Stimulated activated naive B cell treated with anti-CD40 and anti-IgM and Interleukin-4, amounts not matched to agents 10 μg/mL and 1 μg/mL and 100 μg/mL, for 72 hours (primary cell): ENCODE results near the gene FSTL3.
"Not testable (repeated sequence)": the region's sequence is repeated elsewhere in the genome, so short reads cannot be mapped to it uniquely, and the experiment has no call there.

Experiments used
- ATAC-seq, 2 donors: fragments of 150-1000 bp; cut with Tn5 transposase; replicated peaks; 2 replicates each; pipeline ENCODE4 v1.10.0; 2021; ENCODE audit warnings: moderate library complexity in 1 of 2
- DNase-seq: peaks from one replicate; pipeline ENCODE4 v3.0.0; 2021
- H3K27ac Mint-ChIP-seq: one replicate; pipeline ENCODE4 v1.8.0; 2022; ENCODE audit warnings: mild to moderate bottlenecking, mixed read lengths
- H3K27me3 Mint-ChIP-seq, 2 donors: one replicate each; pipeline ENCODE4 v1.8.0; 2022; ENCODE audit warnings: mixed read lengths in 2 of 2
- H3K36me3 Mint-ChIP-seq, 2 donors: one replicate each; pipeline ENCODE4 v1.8.0; 2022; ENCODE audit warnings: mixed read lengths in 2 of 2, mild to moderate bottlenecking in 1 of 2
- H3K4me1 Mint-ChIP-seq, 2 donors: one replicate each; pipeline ENCODE4 v1.8.0; 2022; ENCODE audit warnings: mixed read lengths in 2 of 2, mild to moderate bottlenecking in 1 of 2
- H3K4me3 Mint-ChIP-seq, 2 donors: one replicate each; pipeline ENCODE4 v1.8.0; 2022; ENCODE audit warnings: mild to moderate bottlenecking in 2 of 2, mixed read lengths in 2 of 2, moderate library complexity in 1 of 2
- H3K9me3 Mint-ChIP-seq, 2 donors: one replicate each; pipeline ENCODE4 v1.8.0; 2022; ENCODE audit warnings: mixed read lengths in 2 of 2, mild to moderate bottlenecking in 1 of 2

Gene FSTL3

DNA sequence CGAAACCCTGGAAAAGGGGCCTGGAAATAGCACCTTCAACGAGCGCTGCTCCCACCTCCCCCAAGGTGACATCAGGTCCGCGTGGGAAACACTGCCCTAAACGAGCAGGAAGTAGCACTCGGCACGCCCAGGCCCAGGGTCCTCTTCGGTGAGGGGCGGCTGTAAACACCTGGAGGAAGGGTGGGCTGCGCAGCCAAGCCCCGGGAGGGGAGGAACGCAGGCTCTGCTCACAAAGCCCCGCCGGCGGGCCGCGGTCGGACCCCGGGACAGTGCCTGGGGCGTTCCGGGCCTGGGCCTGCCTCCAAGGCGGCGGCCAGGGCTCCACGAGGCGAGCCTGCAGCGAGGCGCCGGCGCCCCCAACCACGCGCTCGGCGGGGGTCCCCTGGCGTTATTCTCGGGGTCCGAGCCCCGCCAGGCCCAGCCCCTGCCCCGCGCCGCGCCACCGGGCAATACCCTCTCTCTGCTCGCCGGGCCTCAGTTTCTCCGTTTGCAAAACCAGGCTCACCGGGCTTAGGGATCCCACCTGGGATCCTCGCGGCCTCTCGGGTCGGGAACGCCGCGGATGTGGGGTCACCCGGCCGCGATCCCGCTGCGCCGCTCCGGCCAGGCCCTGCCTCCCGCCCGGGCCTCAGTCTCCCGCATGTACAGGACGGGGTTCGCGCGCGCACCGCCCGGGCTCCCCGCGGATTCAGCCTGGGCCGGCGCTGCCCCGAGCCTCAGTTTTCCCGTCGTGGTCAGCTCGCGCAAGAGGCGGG lies 13.8 kb upstream of the FSTL3 start:
- Mint-ChIP-seq H3K27ac (peak overlapping the region; percentile 97), H3K27me3 (peaks cover 0 to under 1% of the 10 kb centered on the region in 2 donors), H3K36me3 (peaks cover 15% of the 10 kb centered on the region in 2 donors), H3K9me3 (no peaks in the 10 kb centered on the region), H3K4me1 (peaks cover 37 to 68% of the 10 kb centered on the region in 2 donors), H3K4me3 (peak overlapping the region; percentile 97 to 98)
- peak; percentile 46 to 52 for ATAC-seq
- peak; percentile 53 for DNase-seq

DNA sequence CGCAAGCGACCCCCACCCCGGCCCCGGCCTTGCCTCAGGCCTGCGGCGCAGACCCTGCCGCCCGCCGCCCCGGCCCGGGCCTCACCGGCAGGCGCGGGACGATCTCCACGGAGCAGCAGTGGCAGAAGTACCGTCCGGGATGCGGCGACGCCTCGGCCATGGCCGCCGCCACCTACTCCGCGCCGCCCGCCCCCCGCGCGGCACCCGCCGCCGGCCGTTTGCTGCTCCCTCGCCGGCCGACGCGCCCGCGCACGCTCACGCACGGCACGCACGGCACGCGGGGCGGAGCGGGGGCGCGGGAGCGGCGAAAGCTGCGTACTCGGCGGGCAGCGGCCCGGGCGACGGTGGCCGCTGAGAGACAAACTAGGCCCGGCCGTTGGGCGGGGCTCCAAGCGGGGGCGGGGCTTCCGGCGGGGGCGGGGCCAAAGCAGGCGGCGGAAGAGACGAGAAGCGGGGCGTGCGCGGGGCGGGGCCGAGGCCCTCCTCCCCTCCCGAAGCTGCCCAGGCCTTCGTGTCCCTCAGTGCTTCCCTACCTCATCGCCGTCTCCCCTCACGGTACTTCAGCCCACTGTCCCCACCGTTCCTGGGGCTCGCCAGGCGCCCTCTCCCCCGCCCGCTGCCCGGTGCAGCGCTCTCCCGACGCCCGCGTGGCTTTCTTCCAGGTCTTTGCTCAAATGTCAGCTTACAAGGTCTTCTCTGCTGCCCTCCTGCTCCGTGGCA lies 13.1 kb upstream of the FSTL3 start, which contains the start of gene RNF126:
RNF126 (minus strand) TSS at position 253 of the 720 bp plus-strand sequence; CDS start at position 160, 93 bp downstream.
- peak; percentile 88 for DNase-seq
- Mint-ChIP-seq H3K9me3 (no peaks in the 10 kb centered on the region), H3K27ac (peak within 1 kb of the TSS; percentile 97), H3K27me3 (peaks cover 3 to 5% of the 10 kb centered on the region in 2 donors), H3K4me1 (peaks cover 37 to 61% of the 10 kb centered on the region in 2 donors), H3K4me3 (peak within 1 kb of the TSS; percentile 97 to 98), H3K36me3 (peaks cover 14% of the 10 kb centered on the region in 2 donors)
- peak; percentile 57 to 73 for ATAC-seq

DNA sequence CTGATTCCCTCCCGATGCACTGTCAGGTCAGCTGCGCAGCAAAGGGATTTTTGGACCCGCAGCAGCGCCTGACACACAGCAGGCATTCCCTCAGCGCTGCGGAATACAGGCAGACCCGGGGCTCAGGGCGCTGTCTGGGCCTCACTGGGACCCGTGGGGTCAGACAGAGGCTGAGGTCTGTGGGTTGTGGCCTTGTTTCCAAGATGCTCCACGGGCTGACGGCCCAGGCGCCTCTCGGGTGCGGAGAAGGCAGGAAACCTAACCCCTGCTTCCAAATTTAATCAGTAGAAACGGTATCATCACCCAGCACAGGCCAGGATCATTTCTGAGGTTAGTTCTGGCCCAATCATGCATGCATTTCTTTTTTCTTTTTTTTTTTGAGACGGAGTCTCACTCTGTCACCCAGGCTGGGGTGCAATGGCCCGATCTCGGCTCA lies 12.5 kb upstream of the FSTL3 start:
- Mint-ChIP-seq H3K9me3 (no peaks in the 10 kb centered on the region), H3K27ac (peak overlapping the region; percentile 92), H3K4me1 (peaks cover 33 to 55% of the 10 kb centered on the region in 2 donors), H3K4me3 (peak overlapping the region; percentile 84 to 92), H3K36me3 (peaks cover 11 to 14% of the 10 kb centered on the region in 2 donors), H3K27me3 (peaks cover 3 to 5% of the 10 kb centered on the region in 2 donors)
- ATAC-seq: no peak
- DNase-seq: no peak

DNA sequence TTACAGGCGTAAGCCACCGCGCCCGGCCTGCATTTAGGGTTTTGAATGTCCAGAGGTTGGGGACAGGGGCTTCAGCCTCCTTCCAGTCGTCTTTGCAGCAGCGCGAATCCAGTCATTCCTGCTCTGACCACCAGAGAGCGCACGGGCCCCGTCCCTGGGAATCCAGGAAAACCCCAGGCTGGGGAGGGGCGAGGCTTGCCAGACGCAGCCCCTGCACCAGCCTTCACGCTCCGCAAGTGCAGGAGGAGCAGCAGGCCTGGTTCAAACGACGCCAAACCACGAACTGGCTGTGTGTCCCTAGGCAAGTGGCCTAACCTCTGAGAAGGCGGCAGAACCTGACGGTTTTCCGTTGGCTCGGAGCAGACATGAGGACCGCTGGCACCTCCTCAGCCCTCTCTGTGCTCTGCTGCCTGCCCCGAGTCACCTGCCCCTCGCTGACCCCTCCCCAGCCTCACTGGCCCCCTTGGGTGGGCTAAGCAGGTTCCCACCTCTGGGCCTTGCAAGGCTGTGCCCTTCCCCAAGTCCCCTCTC lies 11.2 kb upstream of the FSTL3 start:
- Mint-ChIP-seq H3K9me3 (no peaks in the 10 kb centered on the region), H3K4me3 (peak overlapping the region; percentile 65 to 92), H3K27me3 (peaks cover 7 to 11% of the 10 kb centered on the region in 2 donors), H3K4me1 (peaks cover 24 to 43% of the 10 kb centered on the region in 2 donors), H3K36me3 (peaks cover 7 to 14% of the 10 kb centered on the region in 2 donors), H3K27ac (peak overlapping the region; percentile 75)
- DNase-seq: peak; percentile 66
- no peak for ATAC-seq

DNA sequence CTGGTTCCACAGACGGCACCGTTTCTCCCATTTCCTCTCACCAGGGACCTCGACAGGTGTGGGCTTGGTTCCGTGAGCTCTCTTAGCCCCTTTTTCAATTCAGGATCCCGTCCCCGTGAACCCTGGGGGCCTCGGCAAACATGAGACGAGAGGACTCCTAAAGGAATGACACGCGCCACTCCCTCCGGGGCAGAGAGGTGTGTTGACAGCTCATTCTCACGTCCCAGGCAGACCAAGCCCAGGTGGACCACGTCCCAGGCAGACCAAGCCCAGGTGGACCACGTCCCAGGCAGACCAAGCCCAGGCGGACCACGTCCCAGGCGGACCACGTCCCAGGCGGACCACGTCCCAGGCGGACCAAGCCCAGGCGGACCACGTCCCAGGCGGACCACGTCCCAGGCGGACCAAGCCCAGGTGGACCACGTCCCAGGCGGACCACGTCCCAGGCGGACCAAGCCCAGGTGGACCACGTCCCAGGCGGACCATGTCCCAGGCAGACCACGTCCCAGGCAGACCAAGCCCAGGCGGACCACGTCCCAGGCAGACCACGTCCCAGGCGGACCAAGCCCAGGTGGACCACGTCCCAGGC lies 9.1 kb upstream of the FSTL3 start:
- not testable (repeated sequence) for ATAC-seq, DNase-seq, H3K36me3 Mint-ChIP-seq, H3K27ac Mint-ChIP-seq, H3K9me3 Mint-ChIP-seq, H3K4me3 Mint-ChIP-seq
- Mint-ChIP-seq H3K4me1 (peaks cover 15 to 22% of the 10 kb centered on the region in 2 donors), H3K27me3 (peaks cover 7 to 17% of the 10 kb centered on the region in 2 donors)

DNA sequence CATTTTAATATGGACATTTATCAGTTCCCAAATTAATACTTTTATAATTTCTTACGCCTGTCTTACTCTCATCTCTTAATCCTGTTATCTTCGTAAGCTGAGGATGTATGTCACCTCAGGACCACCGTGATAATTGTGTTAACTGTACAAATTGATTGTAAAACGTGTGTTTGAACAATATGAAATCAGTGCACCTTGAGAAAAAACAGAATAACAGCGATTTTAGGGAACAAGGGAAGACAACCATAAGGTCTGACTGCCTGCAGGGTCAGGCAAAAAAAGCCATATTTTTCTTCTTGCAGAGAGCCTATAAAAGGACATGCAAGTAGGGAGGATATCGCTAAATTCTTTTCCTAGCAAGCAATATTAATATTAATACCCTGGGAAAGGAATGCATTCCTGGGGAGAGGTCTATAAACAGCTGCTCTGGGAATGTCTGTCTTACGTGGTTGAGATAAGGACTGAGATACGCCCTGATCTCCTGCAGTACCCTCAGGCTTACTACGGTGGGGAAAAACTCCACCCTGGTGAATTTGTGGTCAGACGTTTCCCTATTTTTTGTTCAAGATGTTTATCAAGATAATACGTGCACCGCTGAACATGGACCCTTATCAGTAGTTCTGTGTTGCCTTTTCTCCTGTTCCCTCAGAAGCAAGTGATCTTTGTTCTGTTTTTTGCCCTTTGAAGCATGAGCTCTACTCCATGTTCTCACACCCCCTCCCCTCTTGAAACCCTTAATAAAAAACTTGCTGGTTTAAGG lies 7.3 kb upstream of the FSTL3 start:
- ATAC-seq, H3K27ac Mint-ChIP-seq, H3K4me3 Mint-ChIP-seq, H3K36me3 Mint-ChIP-seq, H3K9me3 Mint-ChIP-seq, DNase-seq: not testable (repeated sequence)
- peaks cover 13 to 15% of the 10 kb centered on the region in 2 donors for H3K4me1 Mint-ChIP-seq
- peaks cover 12 to 22% of the 10 kb centered on the region in 2 donors for H3K27me3 Mint-ChIP-seq

DNA sequence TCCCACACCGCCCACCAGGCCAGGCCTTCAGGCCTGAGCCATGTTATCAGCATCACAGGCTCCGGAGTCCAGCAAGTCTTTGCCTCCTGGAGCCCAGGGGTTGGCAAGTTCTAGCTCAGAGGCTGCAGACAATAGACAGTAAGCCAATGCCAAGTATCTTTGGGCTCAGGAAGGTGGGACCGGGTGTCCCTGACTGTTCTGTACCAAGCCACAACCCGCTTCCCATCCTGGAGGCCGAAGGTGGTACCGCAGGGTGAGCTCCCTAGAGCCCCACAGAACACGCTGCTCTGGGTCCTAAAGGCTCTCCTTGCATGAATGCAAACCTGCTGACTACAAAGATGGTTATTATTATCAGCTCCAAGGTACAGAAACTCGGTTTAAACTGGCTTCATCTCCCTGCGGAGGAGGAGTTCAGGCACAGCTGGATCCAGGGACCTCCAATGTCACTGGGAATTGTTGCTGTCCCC lies 5.5 kb upstream of the FSTL3 start:
- H3K36me3 Mint-ChIP-seq: peaks cover 0 to 3% of the 10 kb centered on the region in 2 donors
- ATAC-seq (peak; percentile 52 to 72), DNase-seq (no peak)
- no peaks in the 10 kb centered on the region for H3K9me3 Mint-ChIP-seq
- H3K27me3 Mint-ChIP-seq: peaks cover 20 to 35% of the 10 kb centered on the region in 2 donors
- no peak overlapping the region for H3K27ac Mint-ChIP-seq
- H3K4me1 Mint-ChIP-seq: peaks cover 6 to 8% of the 10 kb centered on the region in 2 donors
- H3K4me3 Mint-ChIP-seq: no peak overlapping the region

DNA sequence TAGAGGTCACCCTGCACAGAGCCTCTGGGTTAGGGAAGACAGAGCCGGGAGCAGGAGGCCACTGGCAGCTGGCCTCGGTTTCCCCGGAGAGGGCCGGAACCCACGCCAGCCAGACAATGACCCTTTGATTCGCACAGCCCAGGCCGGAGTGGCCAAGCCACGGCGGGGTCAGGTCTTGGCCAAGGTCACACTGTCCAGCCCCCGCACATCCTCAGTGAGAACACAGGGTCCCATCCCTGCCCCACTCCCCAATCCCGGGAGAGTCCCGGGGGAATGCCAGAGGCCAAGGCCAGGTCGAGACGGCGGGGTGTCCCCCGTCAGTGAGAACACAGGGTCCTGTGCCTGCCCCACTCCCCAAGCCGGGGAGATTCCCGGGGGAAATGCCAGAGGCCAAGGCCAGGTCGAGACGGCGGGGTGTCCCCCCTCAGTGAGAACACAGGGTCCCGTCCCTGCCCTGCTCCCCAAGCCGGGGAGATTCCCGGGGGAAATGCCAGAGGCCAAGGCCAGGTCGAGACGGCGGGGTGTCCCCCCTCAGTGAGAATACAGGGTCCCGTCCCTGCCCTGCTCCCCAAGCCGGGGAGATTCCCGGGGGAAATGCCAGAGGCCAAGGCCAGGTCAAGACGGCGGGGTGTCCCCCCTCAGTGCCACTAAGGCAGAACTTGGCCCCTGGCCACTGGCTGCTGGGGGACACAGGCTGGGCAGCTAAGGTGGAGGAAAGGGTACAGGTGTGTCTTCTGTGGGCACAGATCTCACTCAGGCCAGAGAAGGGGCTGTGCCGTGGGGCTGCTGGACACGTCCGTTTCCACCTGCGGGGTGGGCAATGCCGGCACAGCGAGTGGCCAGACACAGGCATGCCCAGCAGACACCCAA lies 1.7 kb upstream of the FSTL3 start:
- no peak overlapping the region for H3K4me3 Mint-ChIP-seq
- peaks cover 13 to 28% of the 10 kb centered on the region in 2 donors for H3K27me3 Mint-ChIP-seq
- H3K27ac Mint-ChIP-seq: no peak overlapping the region
- H3K9me3 Mint-ChIP-seq: no peaks in the 10 kb centered on the region
- ATAC-seq (no peak), DNase-seq (no peak)
- H3K36me3 Mint-ChIP-seq: peaks cover 1 to 3% of the 10 kb centered on the region in 2 donors
- H3K4me1 Mint-ChIP-seq: peaks cover 13 to 18% of the 10 kb centered on the region in 2 donors

DNA sequence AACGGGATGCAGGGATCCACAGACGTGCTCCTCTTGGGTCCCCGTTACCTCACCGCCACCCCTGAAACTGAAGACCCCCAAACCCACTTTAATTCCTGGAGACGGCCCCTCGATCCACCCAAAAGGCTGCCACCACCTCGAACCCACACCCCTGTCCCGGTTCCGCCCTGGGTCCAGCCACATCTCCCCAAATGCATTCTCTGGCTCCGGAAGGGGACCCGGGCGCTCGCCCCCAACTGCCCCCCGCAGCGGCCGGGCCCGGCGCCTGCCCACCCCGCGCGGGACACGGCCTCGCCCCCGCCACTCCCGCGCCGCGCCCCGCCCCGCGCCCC lies 219 bp upstream of the FSTL3 start:
- no peaks in the 10 kb centered on the region for H3K9me3 Mint-ChIP-seq
- ATAC-seq: no peak
- no peak overlapping the region for H3K27ac Mint-ChIP-seq
- peaks cover 15 to 18% of the 10 kb centered on the region in 2 donors for H3K4me1 Mint-ChIP-seq
- H3K36me3 Mint-ChIP-seq: peaks cover 1 to 3% of the 10 kb centered on the region in 2 donors
- DNase-seq: no peak
- no peak overlapping the region for H3K4me3 Mint-ChIP-seq
- H3K27me3 Mint-ChIP-seq: peaks cover 13 to 22% of the 10 kb centered on the region in 2 donors

DNA sequence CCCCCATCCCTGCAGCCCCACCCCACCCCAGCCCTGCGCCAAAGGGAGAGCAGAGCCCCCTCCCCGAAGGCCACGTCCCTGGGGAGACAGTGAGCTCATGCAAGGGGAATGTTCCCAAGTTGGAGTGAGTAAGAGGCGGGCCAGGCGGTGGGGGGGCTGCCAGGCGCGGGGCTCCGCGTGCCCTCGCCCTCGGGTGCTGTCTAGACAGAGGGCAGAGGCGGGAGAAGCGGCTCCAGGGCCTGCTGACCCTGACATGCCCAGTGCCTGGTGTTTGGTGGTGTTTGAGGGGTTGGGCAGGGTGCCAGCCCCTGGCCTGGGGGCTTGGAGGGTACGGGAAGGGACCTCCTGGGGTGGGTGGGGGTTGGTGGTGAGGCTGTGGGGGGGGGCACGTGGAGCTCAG lies 1.0 kb downstream of the FSTL3 start:
- Mint-ChIP-seq H3K27me3 (peaks cover 13 to 22% of the 10 kb centered on the region in 2 donors), H3K36me3 (peaks cover 1 to 3% of the 10 kb centered on the region in 2 donors), H3K27ac (no peak overlapping the region), H3K4me3 (no peak overlapping the region), H3K4me1 (peaks cover 15 to 18% of the 10 kb centered on the region in 2 donors), H3K9me3 (no peaks in the 10 kb centered on the region)
- ATAC-seq (no peak), DNase-seq (no peak)

DNA sequence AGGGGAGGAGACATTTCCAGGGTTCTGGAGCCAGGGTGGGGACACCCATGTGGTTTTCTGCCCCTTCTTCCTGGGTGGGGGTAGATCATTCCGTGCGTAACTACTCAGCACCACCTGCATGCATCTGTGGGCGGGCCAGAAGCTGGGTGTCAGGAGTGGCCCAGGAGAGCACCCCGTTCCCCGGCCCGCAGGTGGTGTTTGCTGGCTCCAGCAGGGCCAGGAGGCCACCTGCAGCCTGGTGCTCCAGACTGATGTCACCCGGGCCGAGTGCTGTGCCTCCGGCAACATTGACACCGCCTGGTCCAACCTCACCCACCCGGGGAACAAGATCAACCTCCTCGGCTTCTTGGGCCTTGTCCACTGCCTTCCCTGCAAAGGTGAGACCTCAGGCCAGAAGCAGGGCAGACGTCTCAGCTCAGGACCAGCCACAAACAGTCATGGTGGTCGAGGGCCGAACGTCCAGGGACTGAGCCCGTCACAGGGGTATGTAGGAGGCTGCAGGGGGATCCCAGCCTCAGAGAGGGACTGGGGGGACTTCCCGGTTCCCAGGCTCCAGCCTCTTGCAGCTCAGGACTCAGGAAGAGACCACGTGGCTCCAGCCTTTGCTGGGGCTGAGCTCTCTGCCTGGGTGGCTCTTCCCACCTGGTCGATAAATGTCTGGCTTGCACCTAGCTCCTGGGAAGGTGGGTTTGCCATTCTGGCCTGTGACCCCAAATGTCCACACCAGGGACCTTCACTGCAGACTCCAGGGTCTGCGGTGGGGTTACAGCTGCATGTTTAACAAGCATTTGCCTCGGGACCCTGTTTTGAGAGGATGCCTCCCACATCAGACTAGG lies 1.6 kb downstream of the FSTL3 start:
- Mint-ChIP-seq H3K9me3 (no peaks in the 10 kb centered on the region), H3K4me1 (peaks cover 15 to 18% of the 10 kb centered on the region in 2 donors), H3K27me3 (peaks cover 13 to 22% of the 10 kb centered on the region in 2 donors), H3K4me3 (no peak overlapping the region), H3K36me3 (peaks cover 1 to 3% of the 10 kb centered on the region in 2 donors), H3K27ac (no peak overlapping the region)
- DNase-seq: no peak
- no peak for ATAC-seq

DNA sequence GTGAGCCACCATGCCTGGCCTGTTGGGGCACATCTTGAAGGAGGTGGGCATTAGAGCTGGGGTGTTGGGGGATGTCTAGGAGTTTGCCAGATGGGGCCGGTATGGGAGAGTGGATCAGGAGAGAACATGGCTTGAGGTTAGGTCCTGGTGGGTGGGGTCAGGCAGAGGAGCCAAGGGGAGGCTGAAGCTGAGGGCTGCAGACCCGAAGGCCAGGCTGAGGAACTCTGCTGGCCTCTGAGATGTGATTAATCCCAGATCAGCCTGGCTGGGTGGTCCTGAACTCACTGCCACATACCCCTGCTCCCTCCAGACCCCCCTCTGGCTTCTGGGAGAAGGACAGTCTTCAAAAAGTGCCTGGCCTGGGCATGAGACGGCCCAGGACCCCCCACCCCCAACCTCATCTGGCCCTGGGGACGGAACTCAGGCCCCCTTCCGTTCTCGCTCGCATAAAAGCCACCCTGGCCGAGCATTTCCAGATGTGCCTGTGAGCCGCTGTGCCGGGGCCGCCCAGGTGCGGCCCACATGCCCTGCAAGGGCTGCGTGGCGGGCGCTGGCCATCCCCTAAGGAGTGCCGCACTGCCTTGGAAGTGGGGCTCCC lies 2.7 kb downstream of the FSTL3 start:
- Mint-ChIP-seq H3K4me3 (peak overlapping the region; percentile 78 to 79), H3K27me3 (peaks cover 8 to 16% of the 10 kb centered on the region in 2 donors), H3K4me1 (peaks cover 11 to 18% of the 10 kb centered on the region in 2 donors), H3K36me3 (peaks cover under 1 to 1% of the 10 kb centered on the region in 2 donors), H3K27ac (peak overlapping the region; percentile 71), H3K9me3 (no peaks in the 10 kb centered on the region)
- DNase-seq (no peak), ATAC-seq (no peak)
